Ovary (tissue), 9 donors: ENCODE results near the gene DOCK4. TPM values are rescaled to one million over a fixed set of nuclear protein-coding genes. Genes with fewer than 3 reads are reported as not detected.

Experiments
- polyA plus RNA-seq, 2 donors: library from polyadenylated mRNA; stranded (reverse); fragments of 200-250 nt in 1 of 2; fragments of 350-450 nt in 1 of 2; fragmentation: Illumina TruSeq in 1 of 2; extraction: RNeasy Lipid Tissue Mini Kit (QIAGEN cat#74804) in 1 of 2; gene quantifications; one replicate each; pipeline ENCODE4 v1.2.3, GENCODE V29; 2013 to 2014
- small RNA-seq: library from RNA; depleted of rRNA; stranded (forward); fragments of <200 nt; gene quantifications from one replicate; pipeline ENCODE3, GENCODE V24; 2016
- total RNA-seq, 7 donors: library from RNA; depleted of rRNA in 2 of 7; stranded (reverse); fragments of >200 nt in 2 of 7; fragmentation: NEBNext Ultra II Directional in 3 of 7; extraction: Animal tissue kit (Norgen Biotek cat#: 25700) in 3 of 7; gene quantifications; one replicate each; pipeline versions ENCODE4 v1.1.0 to v1.2.4, GENCODE V29; 2016 to 2023
- donor health status: DM: no; HTN: no; CAD: no; lungs with moderate emphysema.
- donor health status: DM: no; HTN: no; CAD: no.
- donor health status: Bipolar disorder and iron deficiency.
- donor health status: DM: yes; HTN: yes; CAD: no.
- donor health status: DM: no; HTN: no; CAD: no.
- donor health status: DM: yes; HTN: yes; CAD: no.

Gene DOCK4
- total and polyA plus RNA-seq, 9 donors: 9.5 to 39.7 (median 27.3) TPM

Small RNA genes lying within 50 kb of the gene (small RNA-seq; reads per million reads assigned to genes)
- gene RNA5SP237: not detected

Other genes with a start within 250 kb of the DOCK4 start
- gene ZNF277, start 296 bp upstream of the DOCK4 start, total RNA-seq: 10 to 100 TPM; 18.1 to 27.3 (median 21.8) TPM
- gene ZNF277, start 296 bp upstream of the DOCK4 start, polyA plus RNA-seq: 10 to 100 TPM; 16.4 to 19.8 TPM
- 10 to 100 TPM; 35.1 to 75.1 (median 58.1) TPM for gene IFRD1, start 244.1 kb upstream of the DOCK4 start, total RNA-seq
- 10 to 100 TPM; 21.2 to 29.3 TPM for gene IFRD1, start 244.1 kb upstream of the DOCK4 start, polyA plus RNA-seq